ENCODE measurements around the gene UQCR10. TPM values are rescaled to one million over a fixed set of nuclear protein-coding genes. Genes with fewer than 3 reads are reported as not detected.

The UQCR10 gene
- total and polyA plus RNA-seq, 11 donors: 244 to 1,063 (median 321) TPM

DNA sequence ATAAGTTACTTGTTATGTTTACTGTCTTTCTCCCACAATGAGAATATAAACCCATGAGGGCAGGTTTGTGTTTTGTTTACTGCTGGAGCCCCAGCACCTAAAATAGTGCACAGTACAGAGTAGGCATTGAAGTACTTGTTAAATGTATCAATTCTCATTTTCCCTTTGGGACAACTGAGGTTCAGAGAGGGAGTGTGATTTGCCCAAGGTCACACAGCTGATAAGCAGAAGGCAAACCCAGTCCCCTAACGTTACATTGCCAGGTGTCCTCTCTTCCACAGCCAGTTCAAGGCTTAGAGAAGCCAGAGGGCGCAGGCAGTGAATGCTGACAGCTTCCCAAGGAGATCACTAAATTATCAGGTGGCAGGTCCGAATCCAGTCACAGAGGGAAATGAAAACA, 17.1 kb upstream of the UQCR10 start:
- intact Hi-C loops (cut with DNase I): no loop called here
- Histone ChIP-seq H3K9me3 (no peaks in the 10 kb centered on the region), H3K27ac (no peak overlapping the region), H3K4me1 (peaks cover 0 to 13% (median 0%) of the 10 kb centered on the region in 12 donors), H3K27me3 (no peaks in the 10 kb centered on the region), H3K36me3 (peaks cover 0 to 55% (median 39%) of the 10 kb centered on the region in 9 donors), H3K4me3 (no peak overlapping the region)
- no peak for ATAC-seq
- no peak for DNase-seq
- TF ChIP-seq, protein P1, sequence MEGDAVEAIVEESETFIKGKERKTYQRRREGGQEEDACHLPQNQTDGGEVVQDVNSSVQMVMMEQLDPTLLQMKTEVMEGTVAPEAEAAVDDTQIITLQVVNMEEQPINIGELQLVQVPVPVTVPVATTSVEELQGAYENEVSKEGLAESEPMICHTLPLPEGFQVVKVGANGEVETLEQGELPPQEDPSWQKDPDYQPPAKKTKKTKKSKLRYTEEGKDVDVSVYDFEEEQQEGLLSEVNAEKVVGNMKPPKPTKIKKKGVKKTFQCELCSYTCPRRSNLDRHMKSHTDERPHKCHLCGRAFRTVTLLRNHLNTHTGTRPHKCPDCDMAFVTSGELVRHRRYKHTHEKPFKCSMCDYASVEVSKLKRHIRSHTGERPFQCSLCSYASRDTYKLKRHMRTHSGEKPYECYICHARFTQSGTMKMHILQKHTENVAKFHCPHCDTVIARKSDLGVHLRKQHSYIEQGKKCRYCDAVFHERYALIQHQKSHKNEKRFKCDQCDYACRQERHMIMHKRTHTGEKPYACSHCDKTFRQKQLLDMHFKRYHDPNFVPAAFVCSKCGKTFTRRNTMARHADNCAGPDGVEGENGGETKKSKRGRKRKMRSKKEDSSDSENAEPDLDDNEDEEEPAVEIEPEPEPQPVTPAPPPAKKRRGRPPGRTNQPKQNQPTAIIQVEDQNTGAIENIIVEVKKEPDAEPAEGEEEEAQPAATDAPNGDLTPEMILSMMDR (IDR thresholded peaks at IDR 0.05): no peak
- no peak for TF ChIP-seq POLR2A (IDR thresholded peaks at IDR 0.05)
- 89 to 96% (median 93%) methylated on average over 3 of the region's 3 CpGs for WGBS, 4 donors

DNA sequence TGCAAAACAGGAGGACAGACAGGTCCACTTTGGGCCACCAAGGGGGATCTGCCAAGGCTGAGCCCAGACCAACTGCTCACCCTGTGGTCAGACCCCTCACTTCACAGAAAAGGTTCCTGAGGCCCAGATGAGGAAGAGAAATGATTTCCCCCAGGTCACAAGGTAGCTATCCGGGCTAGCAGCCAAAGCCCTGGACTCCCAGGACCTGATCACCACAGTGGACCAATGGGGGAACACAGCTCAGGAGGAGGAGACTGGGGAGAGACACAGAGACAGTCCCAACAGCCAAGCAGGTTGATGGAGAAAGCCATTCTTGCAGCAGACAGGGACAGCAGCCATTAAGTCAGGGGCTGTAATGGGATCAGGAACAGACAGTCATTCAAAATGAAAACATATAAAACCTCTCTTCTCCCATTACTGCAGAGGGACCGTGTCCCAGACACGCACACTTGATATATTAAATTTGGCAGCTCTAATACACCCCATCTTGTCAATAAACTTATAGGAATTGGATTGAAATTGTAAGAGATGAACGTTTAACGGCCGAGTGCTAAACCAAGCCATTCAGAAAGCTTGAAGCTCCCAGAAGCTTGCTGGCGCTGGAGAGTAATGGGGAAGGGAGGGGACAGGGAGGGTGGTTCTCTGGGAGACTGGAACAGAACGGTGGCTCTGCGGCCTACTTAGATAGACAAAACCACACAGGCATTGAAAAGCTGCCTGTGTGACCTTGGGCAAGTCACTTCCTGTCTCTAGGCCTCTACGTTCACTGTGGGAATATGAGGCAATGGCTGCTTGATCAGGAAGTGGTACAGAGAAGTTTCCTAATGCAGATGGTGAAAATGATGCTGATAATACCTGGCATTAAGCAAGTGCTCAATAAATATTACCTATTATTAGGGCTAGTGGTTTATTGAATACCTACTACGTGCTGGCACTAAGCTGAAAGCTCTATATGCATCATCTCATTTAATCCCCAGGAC, 16.3 kb upstream of the UQCR10 start:
- Histone ChIP-seq H3K4me1 (peaks cover 0 to 13% (median 0%) of the 10 kb centered on the region in 12 donors), H3K4me3 (no peak overlapping the region), H3K36me3 (peaks cover 0 to 48% (median 32%) of the 10 kb centered on the region in 9 donors), H3K9me3 (no peaks in the 10 kb centered on the region), H3K27me3 (no peaks in the 10 kb centered on the region), H3K27ac (peak overlapping the region in 1 of 12 donors; percentile 27)
- DNase-seq (no peak), ATAC-seq (peak in 2 of 4 donors; percentile 22 to 46)
- TF ChIP-seq, protein P1 (IDR thresholded peaks at IDR 0.05): no peak
- TF ChIP-seq POLR2A (IDR thresholded peaks at IDR 0.05): no peak
- WGBS, 4 donors: 84 to 91% (median 88%) methylated on average over 11 of the region's 11 CpGs
- intact Hi-C loops (cut with DNase I): no loop called here

DNA sequence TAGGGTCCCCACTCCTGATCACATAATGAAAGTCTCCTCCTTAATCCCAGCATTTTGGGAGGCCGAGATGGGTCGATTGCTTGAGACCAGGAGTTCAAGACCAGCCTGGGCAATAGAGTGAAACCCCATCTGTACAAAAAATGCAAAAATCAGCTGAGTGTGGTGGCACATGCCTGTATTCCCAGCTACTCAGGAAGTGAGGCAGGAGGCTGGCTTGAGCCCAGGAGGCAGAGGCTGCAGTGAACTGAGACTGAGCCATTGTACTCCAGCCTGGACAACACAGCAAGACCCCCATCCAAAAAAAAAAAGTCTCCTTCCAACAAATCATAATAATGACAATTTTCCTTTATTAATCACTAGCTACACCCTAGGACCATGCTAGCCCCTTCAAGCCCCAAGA, 15.5 kb upstream of the UQCR10 start:
- TF ChIP-seq POLR2A (IDR thresholded peaks at IDR 0.05): no peak
- TF ChIP-seq, protein P1 (IDR thresholded peaks at IDR 0.05): no peak
- WGBS, 4 donors: 94 to 100% (median 98%) methylated on average over 2 of the region's 2 CpGs
- H3K27ac ChIP-seq: peak overlapping the region in 1 of 12 donors; percentile 27
- peaks cover 0 to 13% (median 0%) of the 10 kb centered on the region in 12 donors for H3K4me1 ChIP-seq
- no peak for ATAC-seq
- no peaks in the 10 kb centered on the region for H3K27me3 ChIP-seq
- intact Hi-C loops (cut with DNase I): no loop called here
- no peak for DNase-seq
- H3K9me3 ChIP-seq: no peaks in the 10 kb centered on the region
- H3K4me3 ChIP-seq: no peak overlapping the region
- H3K36me3 ChIP-seq: peaks cover 0 to 40% (median 24%) of the 10 kb centered on the region in 9 donors

All from heart left ventricle (tissue), 16 donors.